GM21576 (cell line): Measurements from ENCODE around the gene MARK3.
"Not testable (repeated sequence)": the region's sequence is repeated elsewhere in the genome, so short reads cannot be mapped to it uniquely, and the experiment has no call there.

Experiments used
- ATAC-seq: cut with Tn5 transposase; IDR thresholded peaks from one replicate; pipeline ENCODE4 v1.9.1; 2021; ENCODE audit warnings: mild to moderate bottlenecking, moderate library complexity; ENCODE audit not compliant: unreplicated experiment

The MARK3 gene

DNA sequence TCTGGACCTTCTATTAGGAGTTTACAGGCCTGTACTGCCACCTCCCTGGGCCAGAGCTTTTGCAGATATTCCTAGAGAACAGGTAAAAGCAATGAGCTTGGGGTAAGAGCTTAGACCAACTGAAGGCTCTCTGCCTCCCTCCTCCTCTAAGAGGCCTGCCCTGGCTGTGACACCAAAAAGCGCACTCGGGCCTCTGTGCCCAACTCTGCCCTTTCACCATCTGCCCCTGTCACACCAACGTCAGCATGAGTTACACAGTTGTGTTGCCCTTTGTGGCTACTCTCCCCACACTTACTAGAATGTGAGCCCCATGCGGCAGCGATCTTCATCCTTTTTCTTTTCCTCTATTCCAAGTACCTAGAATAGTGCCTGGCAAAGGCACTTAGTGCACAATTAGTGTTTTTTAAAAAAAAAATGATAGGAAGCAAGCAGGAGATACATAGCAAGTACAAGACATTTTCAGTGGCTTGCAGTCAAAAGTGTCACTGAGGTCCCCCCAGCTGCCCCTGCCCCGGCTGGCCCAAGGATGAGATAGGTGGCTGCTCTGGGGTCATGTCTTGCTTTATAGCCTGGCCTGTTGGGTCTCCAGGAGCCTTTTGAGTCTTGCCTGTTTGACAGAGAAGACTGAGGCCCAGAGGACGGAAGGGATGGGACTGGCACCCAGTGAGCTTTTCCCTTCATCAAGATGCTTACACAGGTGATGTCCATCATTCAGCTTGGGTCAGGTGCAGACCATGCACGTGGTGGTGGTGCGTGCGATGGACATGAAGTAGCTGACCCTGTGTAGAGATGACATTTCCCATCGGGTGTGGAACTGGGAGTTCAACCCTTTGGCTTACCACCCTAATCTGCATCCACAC is 124.9 kb downstream of the MARK3 start:
- ATAC-seq = no peak

GRCh38 chr14:103510724-103511693 is 125.8 kb downstream of the MARK3 start:
- no peak for ATAC-seq

GRCh38 chr14:103512180-103512579 is 127.0 kb downstream of the MARK3 start:
- ATAC-seq = not testable (repeated sequence)

DNA sequence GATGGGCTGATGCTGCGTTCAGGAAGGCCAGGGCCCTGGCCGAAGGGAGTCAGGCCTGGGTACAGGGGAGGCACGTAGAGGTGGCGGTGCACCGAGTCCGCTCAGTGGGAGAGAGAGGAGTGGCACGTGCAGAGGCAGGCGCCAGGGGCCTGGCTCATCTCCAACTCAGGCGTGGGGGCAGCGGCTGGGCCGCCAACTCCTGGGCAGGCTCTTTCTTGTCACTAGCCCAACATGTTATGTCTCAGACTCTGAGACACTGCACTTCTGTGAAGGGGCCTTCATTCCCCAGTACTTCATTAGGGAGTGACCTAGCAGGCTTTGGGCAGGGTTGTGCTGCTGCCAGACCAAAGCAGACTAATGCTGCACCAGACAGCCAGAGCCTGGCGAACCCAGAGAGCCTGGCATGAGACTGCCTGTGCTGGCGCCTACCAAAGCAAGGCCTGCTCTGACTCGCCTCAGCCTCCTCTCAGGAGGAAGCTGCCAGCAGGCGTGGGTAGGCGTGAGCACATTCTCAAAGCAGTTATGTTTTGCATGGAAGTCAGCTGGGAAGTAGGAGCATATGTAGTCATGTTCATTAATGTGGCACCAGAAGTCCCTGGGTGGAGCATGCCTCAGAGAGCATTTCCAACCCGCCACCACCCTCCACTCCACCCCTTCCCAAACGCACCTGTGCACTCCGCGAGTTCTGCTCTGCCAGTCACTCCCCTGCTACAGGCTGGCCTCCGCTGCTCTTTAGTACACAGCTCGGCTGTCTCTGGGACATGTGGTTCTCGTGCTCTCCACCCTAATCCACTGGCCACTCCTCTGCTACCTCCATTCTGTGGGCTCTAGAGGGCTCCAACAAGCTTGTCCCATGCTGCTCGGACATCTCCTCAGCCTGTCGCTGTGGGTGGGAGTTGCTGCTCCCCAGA is 127.7 kb downstream of the MARK3 start:
- ATAC-seq = no peak

- no peak for ATAC-seq
Measured at GRCh38 chr14:103514596-103515421, 129.6 kb downstream of the MARK3 start.

GRCh38 chr14:103516426-103517173 is 131.4 kb downstream of the MARK3 start:
- ATAC-seq = no peak

DNA sequence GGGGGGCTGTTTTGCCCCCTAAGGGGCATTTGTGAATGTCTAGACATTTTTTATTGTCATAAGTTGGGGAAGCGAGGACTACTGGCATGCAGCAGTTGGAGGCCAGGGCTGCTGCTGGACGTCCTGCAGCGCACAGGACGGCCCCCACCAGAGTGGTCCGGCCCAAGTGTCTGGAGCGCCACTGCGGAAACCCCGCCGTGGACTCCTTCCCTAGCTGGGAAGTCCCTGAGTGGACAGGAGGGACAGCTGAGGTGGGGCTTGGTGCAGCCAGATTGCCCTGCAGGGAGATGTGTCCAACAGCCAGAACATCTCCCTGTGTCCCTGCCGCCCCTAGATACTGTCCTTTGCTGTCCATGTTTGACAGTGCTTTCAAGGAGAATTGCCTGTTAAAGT is 132.0 kb downstream of the MARK3 start:
- no peak for ATAC-seq

DNA sequence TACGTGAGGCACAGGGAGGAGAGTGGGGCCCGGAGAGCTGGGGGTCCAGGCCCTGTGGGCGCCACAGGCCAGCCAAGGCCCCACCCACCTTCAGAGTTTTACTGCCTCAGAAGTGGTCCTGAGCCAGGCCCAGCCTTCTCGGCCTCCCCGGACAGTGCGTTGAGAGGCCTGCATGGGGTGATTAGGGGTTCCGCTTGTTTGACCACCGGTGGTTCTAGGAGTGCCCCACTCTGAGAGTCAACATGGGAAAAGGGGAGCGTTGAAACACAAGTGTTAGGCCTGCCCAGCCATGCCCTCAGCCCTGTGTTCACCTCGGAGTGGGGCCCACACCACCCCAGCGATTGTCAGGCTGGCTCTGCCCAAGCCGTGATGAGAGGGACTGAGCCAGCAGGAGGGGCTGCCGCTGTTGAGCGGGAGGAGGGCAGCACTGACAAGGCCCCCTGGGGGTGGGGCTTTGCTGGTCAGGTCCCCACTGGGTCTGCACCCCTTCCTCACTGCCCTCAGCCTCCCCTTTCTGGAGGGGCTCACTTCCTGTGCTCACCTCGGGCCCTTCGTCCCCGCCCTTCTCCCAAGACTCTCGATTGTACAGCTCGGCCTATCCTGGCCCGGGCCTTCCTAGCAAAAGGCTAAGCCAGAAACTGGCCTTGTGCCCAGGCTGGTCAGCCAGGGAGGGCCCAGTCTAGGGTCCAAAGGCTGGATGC is 132.7 kb downstream of the MARK3 start:
- no peak for ATAC-seq

DNA sequence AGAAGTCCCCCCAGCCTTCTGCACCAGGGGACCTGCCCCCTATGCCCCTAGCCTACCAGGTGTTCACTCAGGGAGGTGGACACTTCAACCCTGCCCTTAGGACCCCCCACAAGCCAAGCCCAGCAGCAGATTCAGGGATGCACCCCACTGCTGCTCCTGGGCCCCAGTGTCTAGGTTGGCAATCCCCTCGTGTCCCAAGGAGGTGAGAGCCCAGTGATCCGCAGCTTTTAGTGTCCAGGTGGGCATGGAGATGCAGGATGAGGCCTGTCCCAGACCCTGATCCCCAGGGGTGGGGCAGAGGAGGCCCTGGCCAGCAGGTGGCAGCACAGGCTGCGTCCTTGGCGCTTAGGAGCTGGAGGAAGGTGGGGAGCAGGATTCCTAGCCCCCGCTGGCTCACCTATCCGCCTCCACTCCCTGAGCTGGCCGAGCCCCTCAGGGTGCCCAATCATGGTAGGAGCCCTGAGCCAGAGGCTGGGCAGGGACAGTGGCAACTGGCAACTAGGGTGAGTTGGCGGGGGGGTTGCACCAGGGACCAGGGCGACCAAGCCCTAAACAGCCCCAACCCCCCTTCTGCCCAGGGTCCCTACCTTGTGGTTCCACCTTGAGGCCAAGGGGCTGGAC is 133.3 kb downstream of the MARK3 start:
- no peak for ATAC-seq

DNA sequence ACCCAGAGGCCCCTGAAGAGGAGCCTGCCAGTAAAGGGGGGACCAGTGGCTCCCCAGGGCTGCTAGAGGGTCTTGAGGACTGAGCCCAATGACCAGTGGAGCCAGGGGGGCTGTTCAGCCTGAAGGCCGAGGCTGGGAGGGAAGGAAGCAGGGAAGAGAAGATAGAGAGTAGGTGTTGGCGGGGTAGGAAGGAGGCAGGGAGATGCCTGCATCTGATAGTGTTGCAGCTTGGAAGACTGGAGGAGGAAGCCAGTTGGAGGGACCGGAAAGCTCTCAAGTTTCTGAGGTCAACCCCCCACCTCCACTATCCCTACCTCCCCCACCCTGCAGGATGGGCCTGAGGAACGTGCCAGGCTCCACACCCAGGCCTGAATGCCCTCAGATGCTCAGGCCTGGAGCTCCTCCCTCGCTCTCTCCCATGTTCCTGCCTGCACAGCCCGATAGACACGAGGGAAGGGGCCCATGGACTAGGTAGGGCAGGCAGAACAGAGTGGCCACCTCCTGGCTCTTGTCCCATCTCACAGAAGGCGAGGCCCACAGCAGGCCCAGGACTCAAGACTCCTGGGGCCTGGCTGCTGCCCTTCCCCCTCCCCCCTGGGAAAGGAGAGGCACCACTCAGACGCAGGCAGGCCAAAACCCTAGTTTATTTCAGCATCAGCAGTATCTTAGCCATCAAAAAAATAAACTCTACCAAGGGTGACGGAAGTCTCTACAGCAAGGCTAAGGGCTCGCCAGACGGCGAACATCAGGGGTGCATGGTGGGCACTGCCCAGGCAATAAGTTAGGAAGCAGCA is 134.0 kb downstream of the MARK3 start:
- ATAC-seq = no peak

DNA sequence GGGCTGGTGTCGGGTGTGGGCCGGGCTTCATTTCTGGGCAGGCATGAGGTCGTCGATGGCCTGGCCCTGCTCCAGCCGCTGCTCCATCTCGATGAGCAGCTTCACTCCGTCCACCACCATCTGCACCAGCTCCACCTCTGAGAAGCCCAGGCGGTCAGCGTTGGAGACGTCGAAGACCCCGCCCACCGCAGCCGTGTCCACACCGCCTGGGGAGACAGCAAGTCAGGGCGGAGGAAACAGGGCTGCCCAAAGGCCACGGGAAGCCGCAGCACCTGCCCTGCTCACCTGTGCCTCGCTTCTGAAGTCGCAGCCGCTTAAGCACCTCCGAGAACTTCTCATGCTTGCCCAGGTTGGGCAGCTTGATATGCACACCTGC is 134.6 kb downstream of the MARK3 start:
- ATAC-seq = no peak

GRCh38 chr14:103520269-103520656 is 135.0 kb downstream of the MARK3 start:
- no peak for ATAC-seq

GRCh38 chr14:103520657-103521437 is 135.6 kb downstream of the MARK3 start:
- ATAC-seq = peak; percentile 50

- ATAC-seq = no peak
Measured at GRCh38 chr14:103521438-103521950, 136.3 kb downstream of the MARK3 start.

DNA sequence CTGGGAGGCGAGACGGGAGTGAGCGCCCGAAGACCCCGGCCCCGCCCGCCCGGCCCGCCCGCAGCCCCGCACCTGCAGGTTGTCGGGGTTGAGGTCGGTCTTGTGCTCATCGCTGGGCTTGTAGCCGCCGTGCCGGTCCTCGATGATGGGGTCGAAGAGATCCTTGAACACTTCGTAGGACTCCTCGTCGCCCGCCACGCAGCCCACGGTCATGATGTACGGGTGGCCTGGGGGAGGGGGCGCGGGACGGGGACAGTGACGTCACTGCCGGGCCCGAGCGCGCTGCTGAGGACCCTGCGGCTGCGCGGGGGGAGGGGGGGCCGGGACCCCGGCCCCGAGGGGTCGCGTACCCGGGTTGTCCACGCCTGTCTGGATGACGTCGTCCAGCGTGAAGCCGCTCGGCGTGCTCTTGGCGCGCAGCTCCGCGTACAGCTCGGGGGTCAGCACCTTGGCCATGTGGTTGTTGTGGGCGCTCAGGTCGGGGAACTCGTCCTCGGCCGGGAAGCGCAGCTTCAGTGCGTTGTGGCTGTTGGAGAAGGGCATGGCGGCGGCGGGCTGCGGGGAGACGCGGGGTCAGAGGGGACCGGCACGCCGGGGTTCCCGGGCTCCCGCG is 136.8 kb downstream of the MARK3 start:
- no peak for ATAC-seq
